ENCODE results near the gene TRA2A. TPM values are rescaled to one million over a fixed set of nuclear protein-coding genes. Genes with fewer than 3 reads are reported as not detected.

TRA2A gene
- 84.1 TPM for total RNA-seq
- long read RNA-seq, transcript TRA2A-201 (8 exons, 1,845 nt) = major isoform, 39 of 69 reads
- long read RNA-seq, partial matches to known transcripts = 2 of 69 reads
- long read RNA-seq, other reads (novel, unspliced or antisense) = 24 of 69 reads

GRCh38 chr7:23531794-23532489 is at the start of gene TRA2A:
Gene TRA2A, minus strand, starts transcription at chr7:23531981. Its CDS starts 157 bp downstream, at chr7:23531824.
- Histone ChIP-seq H3K4me3 (peak within 1 kb of the TSS; percentile 90), H3K27me3 (ENCODE audit: low read depth) (no peaks in the 10 kb centered on the region), H3K4me1 (peaks cover 42% of the 10 kb centered on the region), H3K27ac (peak within 1 kb of the TSS; percentile 94), H3K9me3 (no peaks in the 10 kb centered on the region), H3K36me3 (no peaks in the 10 kb centered on the region)
- ATAC-seq (peak; percentile 97 to 99), DNase-seq (peak; percentile 99)
- intact Hi-C loops (cut with DNase I) = no loop called here
- TF ChIP-seq CTCF (IDR thresholded peaks at IDR 0.05) = no peak

GRCh38 chr7:23570592-23571200 is 38.9 kb upstream of the TRA2A start:
- TF ChIP-seq CTCF (IDR thresholded peaks at IDR 0.05) = peak; percentile 88
- Histone ChIP-seq H3K4me3 (no peak overlapping the region), H3K27me3 (ENCODE audit: low read depth) (no peaks in the 10 kb centered on the region), H3K36me3 (no peaks in the 10 kb centered on the region), H3K9me3 (no peaks in the 10 kb centered on the region), H3K27ac (no peak overlapping the region), H3K4me1 (no peaks in the 10 kb centered on the region)
- DNase-seq (peak; percentile 65), ATAC-seq (peak; percentile 93 to 96)
- intact Hi-C loops (cut with DNase I) = loop anchor here (5.0 kb wide), 1 partner anchor 142 kb away; the partner anchor contains the start of gene STK31

- Histone ChIP-seq H3K36me3 (no peaks in the 10 kb centered on the region), H3K4me3 (no peak overlapping the region), H3K4me1 (no peaks in the 10 kb centered on the region), H3K27me3 (ENCODE audit: low read depth) (no peaks in the 10 kb centered on the region), H3K9me3 (no peaks in the 10 kb centered on the region), H3K27ac (no peak overlapping the region)
- no peak for DNase-seq
- TF ChIP-seq CTCF (IDR thresholded peaks at IDR 0.05) = no peak
- intact Hi-C loops (cut with DNase I) = no loop called here
- ATAC-seq = no peak
Observed at GRCh38 chr7:23558303-23558702, 26.5 kb upstream of the TRA2A start.

GRCh38 chr7:23547662-23548061 is 15.9 kb upstream of the TRA2A start:
- no peaks in the 10 kb centered on the region for H3K27me3 ChIP-seq (ENCODE audit: low read depth)
- intact Hi-C loops (cut with DNase I) = no loop called here
- no peak for DNase-seq
- H3K27ac ChIP-seq = no peak overlapping the region
- TF ChIP-seq CTCF (IDR thresholded peaks at IDR 0.05) = no peak
- H3K9me3 ChIP-seq = no peaks in the 10 kb centered on the region
- H3K4me3 ChIP-seq = no peak overlapping the region
- no peaks in the 10 kb centered on the region for H3K36me3 ChIP-seq
- no peaks in the 10 kb centered on the region for H3K4me1 ChIP-seq
- ATAC-seq = no peak

GRCh38 chr7:23546897-23547572 is 15.3 kb upstream of the TRA2A start:
- H3K4me1 ChIP-seq = no peaks in the 10 kb centered on the region
- ATAC-seq (peak; percentile 90 to 94), DNase-seq (peak; percentile 55)
- H3K4me3 ChIP-seq = no peak overlapping the region
- H3K27ac ChIP-seq = no peak overlapping the region
- intact Hi-C loops (cut with DNase I) = no loop called here
- no peaks in the 10 kb centered on the region for H3K27me3 ChIP-seq (ENCODE audit: low read depth)
- no peaks in the 10 kb centered on the region for H3K9me3 ChIP-seq
- H3K36me3 ChIP-seq = no peaks in the 10 kb centered on the region
- TF ChIP-seq CTCF (IDR thresholded peaks at IDR 0.05) = peak; percentile 96
